HCT116 (cell line): Measurements from ENCODE around the gene BNIP5. TPM values are rescaled to one million over a fixed set of nuclear protein-coding genes. Genes with fewer than 3 reads are reported as not detected.

Source experiments
- ATAC-seq: fragments of 200-7000 bp; cut with Tn5 transposase; 2 replicates; pipeline ENCODE4 v1.9.1; 2020; ENCODE audit warnings: mild to moderate bottlenecking, moderate library complexity
- BruUV-seq: library from RNA; stranded (reverse); fragments of 400-500 nt; replicated peaks from 2 replicates; lab custom pipeline; 2021; lab: Mats Ljungman, UMichigan
- CTCF ChIA-PET: fragments of 300-600 bp; sonication (Branson Sonifier 250); formaldehyde crosslinking; loops from one replicate; lab custom pipeline; 2021; ENCODE audit warnings: antibody characterized with exemption; lab: Charles Lee
- POLR2A ChIA-PET: fragments of 300-600, 350-600 bp; sonication (Branson Sonifier 250); formaldehyde crosslinking; loops from one replicate; lab custom pipeline; 2021; ENCODE audit warnings: antibody characterized with exemption; lab: Charles Lee
- RAD21 ChIA-PET, 2 experiments: fragments of 300-600 bp; sonication (Branson Sonifier 250); formaldehyde crosslinking; loops; one replicate each; lab custom pipeline; 2023; ENCODE audit warnings: low total read pairs in 2 of 2; ENCODE audit not compliant: uncharacterized antibody in 2 of 2, unreplicated experiment in 2 of 2, low non-redundant PET in 1 of 2; lab: Charles Lee
- DNase-seq: peaks from one replicate; pipeline ENCODE4 v3.0.0-alpha.2; 2010; ENCODE audit warnings: low read depth, low spot score
- H2AFZ ChIP-seq: fragments of 200-600 bp; shearing (Covaris generic), sonication (generic); 2 replicates; pipeline ENCODE4 v1.6.1; 2017; ENCODE audit warnings: low read depth, mixed run types, mixed read lengths, antibody characterized with exemption, low read length; ENCODE audit not compliant: poor library complexity, severe bottlenecking
- H3K27ac ChIP-seq: 2 replicates; pipeline ENCODE4 v1.5.1; 2012; ENCODE audit warnings: low read depth, low read length
- H3K27me3 ChIP-seq: fragments of 200-600 bp; sonication (generic); 2 replicates; pipeline ENCODE4 v1.6.1; 2016; ENCODE audit warnings: mixed run types, low read length, mixed read lengths; ENCODE audit not compliant: insufficient read depth
- H3K36me3 ChIP-seq, 2 experiments: fragments of 200-500 bp in 1 of 2; fragments of 200-600 bp in 1 of 2; sonication (Bioruptor generic) in 1 of 2; sonication (generic) in 1 of 2; 2 replicates each; pipeline versions ENCODE4 v1.5.1 to v1.6.1; 2014 to 2016; ENCODE audit warnings: low read length in 2 of 2, inconsistent platforms in 1 of 2, mixed read lengths in 1 of 2, mixed run types in 1 of 2; ENCODE audit not compliant: insufficient read depth in 2 of 2, control insufficient read depth in 1 of 2
- H3K4me1 ChIP-seq, 2 experiments: fragments of 200-600 bp in 1 of 2; sonication (generic) in 1 of 2; 2 replicates each; pipeline versions ENCODE4 v1.5.1 to v1.6.1; 2012 to 2017; ENCODE audit warnings: low read length in 2 of 2, inconsistent platforms in 1 of 2, mild to moderate bottlenecking in 1 of 2, mixed read lengths in 1 of 2, mixed run types in 1 of 2, moderate library complexity in 1 of 2; ENCODE audit not compliant: insufficient read depth in 2 of 2, control insufficient read depth in 1 of 2
- H3K4me2 ChIP-seq: fragments of 200-600 bp; sonication (generic); 2 replicates; pipeline ENCODE4 v1.6.1; 2017; ENCODE audit warnings: mixed run types, low read length, mixed read lengths
- H3K4me3 ChIP-seq, 2 experiments: fragments of 200-600 bp in 1 of 2; sonication (generic) in 1 of 2; replicated peaks in 1 of 2; 2 replicates each; pipeline ENCODE4 v1.5.1; 2011 to 2016; ENCODE audit warnings: low read length in 2 of 2, control low read depth in 1 of 2, low read depth in 1 of 2, mild to moderate bottlenecking in 1 of 2, mixed read lengths in 1 of 2, mixed run types in 1 of 2
- H3K79me2 ChIP-seq: fragments of 200-600 bp; sonication (generic); 2 replicates; pipeline ENCODE4 v1.6.1; 2017; ENCODE audit warnings: mild to moderate bottlenecking, mixed run types, low read length, moderate library complexity, mixed read lengths; ENCODE audit not compliant: insufficient read depth
- H3K9ac ChIP-seq: fragments of 200-600 bp; sonication (generic); 2 replicates; pipeline ENCODE4 v1.6.1; 2016; ENCODE audit warnings: low read length, mixed read lengths
- H3K9me2 ChIP-seq: fragments of 200-600 bp; sonication (generic), shearing (Covaris generic); 2 replicates; pipeline ENCODE4 v1.6.1; 2017; ENCODE audit warnings: mixed run types, mild to moderate bottlenecking, moderate library complexity; ENCODE audit not compliant: insufficient read depth
- H3K9me3 ChIP-seq, 2 experiments: fragments of 200-500 bp in 1 of 2; fragments of 200-600 bp in 1 of 2; sonication (Bioruptor generic) in 1 of 2; sonication (generic) in 1 of 2; 2 replicates each; pipeline ENCODE4 v1.6.1; 2014 to 2017; ENCODE audit warnings: low read length in 2 of 2, mixed read lengths in 2 of 2, inconsistent platforms in 1 of 2, low read depth in 1 of 2, mild to moderate bottlenecking in 1 of 2, mixed run types in 1 of 2, moderate library complexity in 1 of 2; ENCODE audit not compliant: control insufficient read depth in 1 of 2, insufficient read depth in 1 of 2
- H4K20me1 ChIP-seq: fragments of 200-600 bp; sonication (generic), shearing (Covaris generic); 2 replicates; pipeline ENCODE4 v1.6.1; 2017; ENCODE audit warnings: mixed run types, mild to moderate bottlenecking, moderate library complexity; ENCODE audit not compliant: insufficient read depth
- CEBPB ChIP-seq: IDR thresholded peaks from 2 replicates; pipeline ENCODE4 v1.6.1; 2012; ENCODE audit warnings: low read depth
- ELF1 ChIP-seq: IDR thresholded peaks from 2 replicates; pipeline ENCODE4 v1.6.1; 2012; ENCODE audit warnings: low read depth, borderline replicate concordance
- EZH2 ChIP-seq: fragments of 200-600 bp; sonication (generic); IDR thresholded peaks from 2 replicates; pipeline ENCODE4 v1.6.1; 2017; ENCODE audit warnings: antibody characterized with exemption, mixed run types
- FOSL1 ChIP-seq: IDR thresholded peaks from 2 replicates; pipeline ENCODE4 v1.6.1; 2012; ENCODE audit warnings: low read depth
- JUND ChIP-seq: IDR thresholded peaks from 2 replicates; pipeline ENCODE4 v1.6.1; 2012
- POLR2A ChIP-seq: IDR thresholded peaks from 2 replicates; pipeline ENCODE4 v1.7.0; 2011; ENCODE audit warnings: borderline replicate concordance; ENCODE audit not compliant: insufficient read depth, insufficient read length; ENCODE audit errors: extremely low read depth
- POLR2AphosphoS5 ChIP-seq: IDR thresholded peaks from 2 replicates; pipeline ENCODE4 v1.6.1; 2011; ENCODE audit warnings: mild to moderate bottlenecking, low read depth, low read length, moderate library complexity
- RAD21 ChIP-seq: IDR thresholded peaks from 2 replicates; pipeline ENCODE4 v1.6.1; 2012; ENCODE audit warnings: low read depth, mild to moderate bottlenecking
- SRF ChIP-seq: IDR thresholded peaks from 2 replicates; pipeline ENCODE4 v1.6.1; 2012; ENCODE audit warnings: low read depth
- YY1 ChIP-seq: IDR thresholded peaks from 2 replicates; pipeline ENCODE4 v1.6.1; 2011; ENCODE audit warnings: low read length, low read depth, moderate library complexity, mild to moderate bottlenecking; ENCODE audit not compliant: insufficient replicate concordance; ENCODE audit errors: extremely low read depth
- ZBTB33 ChIP-seq: IDR thresholded peaks from 2 replicates; pipeline ENCODE4 v1.6.1; 2011; ENCODE audit warnings: mild to moderate bottlenecking, low read length, moderate library complexity; ENCODE audit not compliant: insufficient replicate concordance; ENCODE audit errors: extremely low read depth
- ZFX ChIP-seq: fragments of 450-650 bp; IDR thresholded peaks from 2 replicates; pipeline ENCODE4 v1.6.1; 2017
- ZNF274 ChIP-seq: fragments of 200-500 bp; sonication (Bioruptor generic); IDR thresholded peaks from 2 replicates; pipeline ENCODE4 v1.6.1; 2014; ENCODE audit warnings: mild to moderate bottlenecking, low read depth, low read length, inconsistent platforms
- intact Hi-C: fragments of 100-400 bp; cut with micrococcal nuclease; formaldehyde crosslinking; loops from 2 replicates; pipeline ENCODE4 v1.10.0; 2022
- total RNA-seq: library from RNA; stranded (reverse); gene quantifications from one replicate; pipeline ENCODE4 v1.2.1, GENCODE V29; 2021; ENCODE audit not compliant: unreplicated experiment

The BNIP5 gene
- total RNA-seq, 1 experiment from 2014 or later: not detected

GRCh38 chr6:36355819-36356218 lies 19.1 kb upstream of the BNIP5 start:
- Histone ChIP-seq H3K27ac (no peak overlapping the region), H4K20me1 (no peaks in the 10 kb centered on the region), H2AFZ (no peak overlapping the region), H3K36me3 (no peaks in the 10 kb centered on the region), H3K9me2 (no peaks in the 10 kb centered on the region), H3K4me3 (no peak overlapping the region), H3K79me2 (no peaks in the 10 kb centered on the region), H3K4me2 (no peak overlapping the region), H3K27me3 (no peaks in the 10 kb centered on the region), H3K9ac (no peak overlapping the region), H3K4me1 (peaks cover 0 to 13% of the 10 kb centered on the region in 2 experiments; a peak in 2 of 4 replicates), H3K9me3 (peaks cover 0 to 5% of the 10 kb centered on the region in 2 experiments; a peak in 1 of 4 replicates)
- intact Hi-C loops: no loop called here
- TF ChIP-seq ZNF274: no peak
- no peak for TF ChIP-seq ZFX
- no peak for TF ChIP-seq EZH2
- TF ChIP-seq ZBTB33: no peak
- no peak for TF ChIP-seq RAD21
- no peak for TF ChIP-seq FOSL1
- no peak for TF ChIP-seq ELF1
- no peak for TF ChIP-seq SRF
- TF ChIP-seq POLR2AphosphoS5: no peak
- no peak for TF ChIP-seq JUND
- TF ChIP-seq YY1: no peak
- no peak for TF ChIP-seq CEBPB
- TF ChIP-seq POLR2A: no peak
- ChIA-PET RAD21 (no interaction called here), POLR2A (interaction anchor here (0.6 kb wide), 1 partner anchor 192 kb away, joined by 3 read pairs; no protein-coding TSS in a partner anchor), CTCF (no interaction called here)
- ATAC-seq: no peak
- BruUV-seq: no TSS peak
- no peak for DNase-seq
